Type B pancreatic cell (in vitro differentiated cells): ENCODE measurements around the gene TNK1. TPM values are rescaled to one million over a fixed set of nuclear protein-coding genes. Genes with fewer than 3 reads are reported as not detected.

Experiments used
- DNase-seq: peaks from one replicate; pipeline ENCODE4 v3.0.0; 2021; ENCODE audit warnings: mixed read lengths; ENCODE audit not compliant: unreplicated experiment; ENCODE audit errors: extremely low spot score
- H3K27ac Mint-ChIP-seq: 2 replicates; pipeline ENCODE4 v1.8.0; 2021; ENCODE audit warnings: mild to moderate bottlenecking, mixed read lengths
- H3K27me3 Mint-ChIP-seq: 2 replicates; pipeline ENCODE4 v1.8.0; 2021; ENCODE audit warnings: mixed read lengths
- H3K36me3 Mint-ChIP-seq: 2 replicates; pipeline ENCODE4 v1.8.0; 2021; ENCODE audit warnings: mixed read lengths
- H3K4me1 Mint-ChIP-seq: one replicate; pipeline ENCODE4 v1.8.0; 2021; ENCODE audit warnings: mixed read lengths; ENCODE audit not compliant: unreplicated experiment
- H3K4me3 Mint-ChIP-seq: 2 replicates; pipeline ENCODE4 v1.8.0; 2021; ENCODE audit warnings: mild to moderate bottlenecking, mixed read lengths
- H3K9me3 Mint-ChIP-seq: 2 replicates; pipeline ENCODE4 v1.8.0; 2021; ENCODE audit warnings: mixed read lengths
- CTCF ChIP-seq: fragments of 200-600 bp; sonication (generic); conservative IDR thresholded peaks from 2 replicates; pipeline ENCODE4 v1.5.0; 2021; ENCODE audit warnings: antibody characterized with exemption, mild to moderate bottlenecking
- total RNA-seq: library from RNA; stranded (reverse); gene quantifications from 2 replicates; pipeline ENCODE4 v1.2.1, GENCODE V29; 2021; ENCODE audit warnings: low replicate concordance

The TNK1 gene
- total RNA-seq, 1 donor from 2014 or later, result 6.6 TPM

- Mint-ChIP-seq H3K9me3 (no peaks in the 10 kb centered on the region), H3K4me1 (no peaks in the 10 kb centered on the region), H3K27me3 (no peaks in the 10 kb centered on the region)
These were observed 46.1 kb downstream of the TNK1 start for GRCh38 chr17:7426896-7427489.

DNA sequence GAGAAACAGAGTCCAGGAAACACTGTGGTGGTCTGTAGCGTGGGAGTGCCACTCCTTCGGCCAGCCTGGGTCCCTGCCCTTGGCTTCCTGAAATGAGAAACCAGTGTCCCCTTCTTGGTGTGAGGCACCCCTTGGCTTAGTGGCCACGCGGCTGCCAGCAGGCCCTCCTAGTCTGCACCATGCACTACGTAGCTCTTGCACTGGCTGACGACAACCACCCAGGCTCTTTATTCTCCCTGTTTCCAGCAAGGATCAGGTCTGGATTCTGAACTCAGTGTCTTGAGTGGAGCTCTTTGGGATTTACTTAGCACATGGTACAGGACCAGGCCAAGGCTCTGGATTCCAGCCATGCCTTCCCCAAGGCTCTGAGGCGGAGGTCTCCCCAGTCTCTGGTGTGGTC is 46.7 kb downstream of the TNK1 start:
- H3K27ac Mint-ChIP-seq, result no peak overlapping the region
- H3K4me1 Mint-ChIP-seq, result no peaks in the 10 kb centered on the region

More at GRCh38 chr17:7426896-7427489, 46.1 kb downstream of the TNK1 start:
- Mint-ChIP-seq H3K36me3 (no peaks in the 10 kb centered on the region), H3K27ac (no peak overlapping the region), H3K4me3 (no peak overlapping the region)
- TF ChIP-seq CTCF, result no peak
- no peak for DNase-seq

GRCh38 chr17:7428557-7428956 is 47.7 kb downstream of the TNK1 start, which contains the start of gene SPEM3:
TSS of gene SPEM3 (plus strand) at chr17:7428857. CDS start at chr17:7428903, 46 bp downstream.
- H3K36me3 Mint-ChIP-seq, result no peaks in the 10 kb centered on the region
- DNase-seq, result no peak
- no peak within 1 kb of the TSS for H3K27ac Mint-ChIP-seq
- no peaks in the 10 kb centered on the region for H3K27me3 Mint-ChIP-seq
- no peaks in the 10 kb centered on the region for H3K4me1 Mint-ChIP-seq
- no peak within 1 kb of the TSS for H3K4me3 Mint-ChIP-seq
- no peaks in the 10 kb centered on the region for H3K9me3 Mint-ChIP-seq
- no peak for TF ChIP-seq CTCF

More for the DNA sequence above, 46.7 kb downstream of the TNK1 start:
- DNase-seq, result no peak
- no peaks in the 10 kb centered on the region for H3K9me3 Mint-ChIP-seq
- no peak overlapping the region for H3K4me3 Mint-ChIP-seq
- no peaks in the 10 kb centered on the region for H3K27me3 Mint-ChIP-seq
- TF ChIP-seq CTCF, result no peak
- no peaks in the 10 kb centered on the region for H3K36me3 Mint-ChIP-seq

DNA sequence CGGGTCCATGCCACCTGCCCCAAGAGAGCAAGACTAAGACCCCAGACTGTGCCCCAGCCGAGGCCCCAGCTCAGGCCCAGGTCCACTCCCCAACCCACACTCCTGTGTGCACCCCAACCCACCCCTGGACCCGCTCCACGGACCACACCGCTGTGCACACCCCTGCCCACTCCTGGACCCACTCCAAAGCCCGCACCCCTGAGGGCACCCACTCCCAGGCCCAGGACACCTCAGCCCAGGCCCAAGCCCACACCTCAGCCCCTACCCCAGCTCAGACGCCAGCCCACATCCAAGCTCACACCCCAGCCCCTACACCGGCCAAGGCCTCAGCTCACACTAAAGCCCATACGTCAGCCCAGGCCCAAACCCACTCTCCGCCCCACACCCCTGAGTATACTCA is 48.8 kb downstream of the TNK1 start:
- no peak overlapping the region for H3K27ac Mint-ChIP-seq
- H3K36me3 Mint-ChIP-seq, result no peaks in the 10 kb centered on the region
- DNase-seq, result no peak
- no peak overlapping the region for H3K4me3 Mint-ChIP-seq
- H3K4me1 Mint-ChIP-seq, result no peaks in the 10 kb centered on the region
- H3K27me3 Mint-ChIP-seq, result no peaks in the 10 kb centered on the region
- no peak for TF ChIP-seq CTCF
- no peaks in the 10 kb centered on the region for H3K9me3 Mint-ChIP-seq

DNA sequence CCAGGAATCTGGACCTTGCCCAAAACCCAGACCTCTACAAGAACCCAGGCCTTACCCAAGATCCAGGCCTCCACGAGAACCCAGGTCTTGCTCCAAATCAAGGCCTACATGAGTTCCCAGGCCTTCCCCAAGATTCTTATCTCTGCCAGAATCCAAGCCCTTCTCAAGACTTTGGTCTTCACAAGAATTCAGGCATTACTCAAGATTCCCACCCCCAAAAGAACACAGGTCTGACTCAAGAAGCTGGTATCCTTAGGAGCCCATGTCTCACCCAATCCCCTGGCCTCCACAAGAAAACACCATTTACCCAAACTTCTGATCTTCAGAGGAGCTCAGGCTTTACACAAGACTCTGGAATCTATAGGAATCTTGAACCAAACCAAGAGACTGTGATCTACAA is 50.3 kb downstream of the TNK1 start:
- Mint-ChIP-seq H3K9me3 (no peaks in the 10 kb centered on the region), H3K27ac (no peak overlapping the region), H3K27me3 (peaks cover 11% of the 10 kb centered on the region), H3K4me1 (peaks cover 8% of the 10 kb centered on the region), H3K36me3 (no peaks in the 10 kb centered on the region), H3K4me3 (no peak overlapping the region)
- DNase-seq, result no peak
- TF ChIP-seq CTCF, result no peak
